Measurements from ENCODE around the gene ERG28.

The ERG28 gene

GRCh38 chr14:75650253-75651058 lies 10.2 kb downstream of the ERG28 start:
- DNase-seq (ENCODE audit: low read depth) = no peak
- no peak overlapping the region for H3K4me3 ChIP-seq (ENCODE audit: low read depth, low read length)
- no peak for TF ChIP-seq MYC (IDR thresholded peaks at IDR 0.05; ENCODE audit: low read depth, low read length)
- no peak for TF ChIP-seq MAX (IDR thresholded peaks at IDR 0.05; ENCODE audit: low read depth, low read length)
- TF ChIP-seq POLR2A (IDR thresholded peaks at IDR 0.05; ENCODE audit: extremely low read depth, insufficient read length) = no peak
- no peak for TF ChIP-seq CTCF (IDR thresholded peaks at IDR 0.05; ENCODE audit: low read depth, low read length)

GRCh38 chr14:75649773-75650172 lies 10.9 kb downstream of the ERG28 start:
- no peak for DNase-seq (ENCODE audit: low read depth)
- no peak overlapping the region for H3K4me3 ChIP-seq (ENCODE audit: low read depth, low read length)
- TF ChIP-seq MYC (IDR thresholded peaks at IDR 0.05; ENCODE audit: low read depth, low read length) (no peak), CTCF (IDR thresholded peaks at IDR 0.05; ENCODE audit: low read depth, low read length) (no peak), MAX (IDR thresholded peaks at IDR 0.05; ENCODE audit: low read depth, low read length) (no peak), POLR2A (IDR thresholded peaks at IDR 0.05; ENCODE audit: extremely low read depth, insufficient read length) (no peak)

- no peak overlapping the region for H3K4me3 ChIP-seq (ENCODE audit: low read depth, low read length)
- TF ChIP-seq MAX (IDR thresholded peaks at IDR 0.05; ENCODE audit: low read depth, low read length) (no peak), CTCF (IDR thresholded peaks at IDR 0.05; ENCODE audit: low read depth, low read length) (no peak), POLR2A (IDR thresholded peaks at IDR 0.05; ENCODE audit: extremely low read depth, insufficient read length) (no peak), MYC (IDR thresholded peaks at IDR 0.05; ENCODE audit: low read depth, low read length) (no peak)
- no peak for DNase-seq (ENCODE audit: low read depth)
Observed at GRCh38 chr14:75649337-75649736, 11.3 kb downstream of the ERG28 start.

GRCh38 chr14:75648066-75648838 lies 12.4 kb downstream of the ERG28 start:
- TF ChIP-seq MAX (IDR thresholded peaks at IDR 0.05; ENCODE audit: low read depth, low read length) (no peak), CTCF (IDR thresholded peaks at IDR 0.05; ENCODE audit: low read depth, low read length) (no peak), POLR2A (IDR thresholded peaks at IDR 0.05; ENCODE audit: extremely low read depth, insufficient read length) (no peak), MYC (IDR thresholded peaks at IDR 0.05; ENCODE audit: low read depth, low read length) (no peak)
- no peak for DNase-seq (ENCODE audit: low read depth)
- H3K4me3 ChIP-seq (ENCODE audit: low read depth, low read length) = no peak overlapping the region

- TF ChIP-seq CTCF (IDR thresholded peaks at IDR 0.05; ENCODE audit: low read depth, low read length) (no peak), MYC (IDR thresholded peaks at IDR 0.05; ENCODE audit: low read depth, low read length) (no peak), MAX (IDR thresholded peaks at IDR 0.05; ENCODE audit: low read depth, low read length) (no peak), POLR2A (IDR thresholded peaks at IDR 0.05; ENCODE audit: extremely low read depth, insufficient read length) (no peak)
- no peak overlapping the region for H3K4me3 ChIP-seq (ENCODE audit: low read depth, low read length)
- DNase-seq (ENCODE audit: low read depth) = no peak
Observed at GRCh38 chr14:75647640-75648039, 13.0 kb downstream of the ERG28 start.

Measured in NB4 (cell line).